ENCODE measurements around the gene AXIN1.
"Not testable (repeated sequence)": the region's sequence is repeated elsewhere in the genome, so short reads cannot be mapped to it uniquely, and the experiment has no call there.

Gene AXIN1, protein sequence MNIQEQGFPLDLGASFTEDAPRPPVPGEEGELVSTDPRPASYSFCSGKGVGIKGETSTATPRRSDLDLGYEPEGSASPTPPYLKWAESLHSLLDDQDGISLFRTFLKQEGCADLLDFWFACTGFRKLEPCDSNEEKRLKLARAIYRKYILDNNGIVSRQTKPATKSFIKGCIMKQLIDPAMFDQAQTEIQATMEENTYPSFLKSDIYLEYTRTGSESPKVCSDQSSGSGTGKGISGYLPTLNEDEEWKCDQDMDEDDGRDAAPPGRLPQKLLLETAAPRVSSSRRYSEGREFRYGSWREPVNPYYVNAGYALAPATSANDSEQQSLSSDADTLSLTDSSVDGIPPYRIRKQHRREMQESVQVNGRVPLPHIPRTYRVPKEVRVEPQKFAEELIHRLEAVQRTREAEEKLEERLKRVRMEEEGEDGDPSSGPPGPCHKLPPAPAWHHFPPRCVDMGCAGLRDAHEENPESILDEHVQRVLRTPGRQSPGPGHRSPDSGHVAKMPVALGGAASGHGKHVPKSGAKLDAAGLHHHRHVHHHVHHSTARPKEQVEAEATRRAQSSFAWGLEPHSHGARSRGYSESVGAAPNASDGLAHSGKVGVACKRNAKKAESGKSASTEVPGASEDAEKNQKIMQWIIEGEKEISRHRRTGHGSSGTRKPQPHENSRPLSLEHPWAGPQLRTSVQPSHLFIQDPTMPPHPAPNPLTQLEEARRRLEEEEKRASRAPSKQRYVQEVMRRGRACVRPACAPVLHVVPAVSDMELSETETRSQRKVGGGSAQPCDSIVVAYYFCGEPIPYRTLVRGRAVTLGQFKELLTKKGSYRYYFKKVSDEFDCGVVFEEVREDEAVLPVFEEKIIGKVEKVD

DNA sequence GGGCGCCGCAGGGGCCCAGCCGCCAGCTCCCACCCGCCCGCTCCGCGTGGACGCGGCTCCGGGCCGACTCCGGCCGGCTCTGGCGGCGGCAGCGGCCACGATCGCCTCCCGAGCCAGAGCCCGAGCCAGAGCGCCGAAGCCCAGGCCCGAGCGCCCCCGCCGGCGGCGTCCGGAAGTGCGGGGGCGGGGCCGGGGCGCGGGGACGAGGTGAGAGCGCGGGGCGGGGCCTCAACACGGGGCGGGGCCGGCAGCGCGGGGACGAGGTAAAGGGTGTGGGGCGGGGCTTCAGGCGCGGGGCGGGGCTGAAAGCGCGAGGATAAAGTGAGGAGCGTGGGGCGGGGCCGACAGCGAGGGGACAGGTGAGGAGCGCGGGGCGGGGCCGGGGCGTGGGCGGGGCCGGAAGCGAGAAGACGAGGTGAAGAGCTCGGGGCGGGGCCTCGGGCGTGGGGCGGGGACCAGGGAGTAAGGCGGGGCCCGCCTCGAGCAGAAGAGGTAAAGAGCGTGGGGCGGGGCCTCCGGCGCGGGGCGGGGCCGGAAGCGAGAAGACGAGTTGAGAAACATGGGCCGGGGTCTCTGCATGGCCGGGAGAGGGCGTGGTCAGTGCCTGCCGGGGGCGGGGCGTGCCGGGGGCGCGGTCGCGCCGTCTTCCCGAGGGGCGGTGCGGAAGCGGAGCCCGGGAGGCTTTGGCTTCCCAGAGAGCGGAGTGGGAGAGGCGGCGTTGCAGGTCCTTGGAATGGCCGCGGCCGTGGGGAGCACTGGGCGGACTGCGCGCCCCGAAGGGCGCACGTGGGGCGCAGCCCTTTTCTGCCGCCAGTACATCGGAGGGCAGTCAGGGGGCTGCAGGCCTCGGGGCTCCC, at the start of gene AXIN1:
Gene AXIN1, minus strand, starts transcription at position 177 of the 857 bp plus-strand sequence. CDS start 5,698 bp downstream, outside the sequence.
- peak; percentile 99 to 100 for DNase-seq

DNA sequence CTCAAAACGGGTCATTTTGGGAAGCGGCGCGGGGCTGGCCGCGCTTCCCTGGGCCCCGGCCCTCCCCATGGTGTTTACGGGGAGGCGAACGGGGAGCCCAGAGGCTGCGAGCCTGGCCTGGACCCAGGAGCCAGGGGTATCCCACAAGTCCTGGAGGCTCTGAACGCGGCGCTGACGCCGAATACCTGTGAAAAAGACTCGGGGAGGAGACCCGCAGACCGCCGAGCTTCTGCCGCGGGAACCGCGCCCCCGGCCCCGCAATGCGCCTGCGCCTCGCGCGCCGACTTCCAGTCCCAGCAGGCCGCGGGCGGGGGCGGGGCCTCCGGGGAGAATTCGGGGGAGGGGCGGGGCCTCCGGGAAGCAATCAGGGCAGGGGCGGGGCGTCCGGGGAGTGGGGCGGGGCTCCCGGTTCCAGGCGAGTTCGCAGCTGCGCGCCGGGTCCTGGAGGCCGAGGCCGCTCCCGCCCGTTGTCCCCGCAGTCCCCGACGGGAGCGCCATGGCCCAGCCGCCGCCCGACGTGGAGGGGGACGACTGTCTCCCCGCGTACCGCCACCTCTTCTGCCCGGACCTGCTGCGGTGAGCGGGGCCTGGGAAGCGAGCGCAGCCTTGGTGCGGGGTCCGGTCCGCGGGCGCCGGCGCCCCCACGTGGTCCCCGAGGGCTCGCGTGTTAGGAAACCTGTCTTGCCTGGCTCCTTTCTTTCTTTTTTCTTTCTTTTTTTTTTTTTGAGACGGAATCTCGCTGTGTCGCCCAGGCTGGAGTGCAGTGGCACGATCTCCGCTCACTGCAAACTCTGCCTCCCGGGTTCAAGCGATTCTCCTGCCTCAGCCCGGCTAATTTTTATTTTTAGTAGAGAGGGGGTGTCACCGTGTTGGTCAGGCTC, 49.2 kb upstream of the AXIN1 start, which contains the start of gene DECR2:
Gene DECR2, plus strand, starts transcription at position 418 of the 881 bp plus-strand sequence. Its CDS starts 79 bp downstream, at position 497.
- peak; percentile 95 to 97 for DNase-seq

DNA sequence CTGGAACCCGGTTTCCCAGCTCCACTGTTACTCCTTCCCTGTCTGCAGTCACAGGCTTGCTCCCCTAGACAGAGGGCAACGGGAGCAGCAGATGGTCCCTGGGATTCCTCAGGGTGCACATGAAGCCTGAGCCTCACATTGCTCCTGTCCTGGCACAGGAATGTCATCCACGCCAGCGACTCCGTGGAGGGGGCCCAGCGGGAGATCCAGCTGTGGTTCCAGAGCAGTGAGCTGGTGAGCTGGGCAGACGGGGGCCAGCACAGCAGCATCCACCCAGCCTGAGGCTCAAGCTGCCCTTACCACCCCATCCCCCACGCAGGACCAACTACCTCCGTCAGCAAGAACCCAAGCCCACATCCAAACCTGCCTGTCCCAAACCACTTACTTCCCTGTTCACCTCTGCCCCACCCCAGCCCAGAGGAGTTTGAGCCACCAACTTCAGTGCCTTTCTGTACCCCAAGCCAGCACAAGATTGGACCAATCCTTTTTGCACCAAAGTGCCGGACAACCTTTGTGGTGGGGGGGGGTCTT, 47.6 kb upstream of the AXIN1 start:
- no peak for DNase-seq

DNA sequence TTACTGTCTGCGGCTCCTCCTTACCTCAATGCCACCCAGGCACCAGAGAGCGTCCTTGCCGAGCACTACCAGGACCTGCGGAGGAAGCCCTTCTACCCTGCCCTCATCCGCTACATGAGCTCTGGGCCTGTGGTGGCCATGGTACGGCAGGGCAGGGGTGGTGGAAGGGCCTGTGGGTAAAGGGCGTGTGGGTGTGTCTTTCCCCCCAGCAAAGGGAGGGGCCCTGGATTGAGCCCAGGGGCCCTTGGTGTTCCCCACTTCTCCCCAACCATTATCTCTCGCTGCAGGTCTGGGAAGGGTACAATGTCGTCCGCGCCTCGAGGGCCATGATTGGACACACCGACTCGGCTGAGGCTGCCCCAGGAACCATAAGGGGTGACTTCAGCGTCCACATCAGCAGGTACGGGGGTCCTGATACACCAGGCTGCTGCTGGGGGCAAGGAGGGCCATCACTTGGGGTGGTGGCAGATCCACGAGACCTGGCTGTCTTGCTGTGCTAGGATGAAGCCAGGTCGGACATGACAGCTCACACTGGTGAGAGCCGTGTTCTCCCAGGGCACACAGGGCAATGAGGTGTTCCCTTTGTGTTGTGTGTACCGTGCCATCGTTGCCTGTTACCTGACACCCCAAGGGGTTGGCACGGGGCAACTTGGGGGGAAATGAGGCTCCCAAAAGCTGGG, 47.0 kb upstream of the AXIN1 start:
- DNase-seq, result no peak

DNA sequence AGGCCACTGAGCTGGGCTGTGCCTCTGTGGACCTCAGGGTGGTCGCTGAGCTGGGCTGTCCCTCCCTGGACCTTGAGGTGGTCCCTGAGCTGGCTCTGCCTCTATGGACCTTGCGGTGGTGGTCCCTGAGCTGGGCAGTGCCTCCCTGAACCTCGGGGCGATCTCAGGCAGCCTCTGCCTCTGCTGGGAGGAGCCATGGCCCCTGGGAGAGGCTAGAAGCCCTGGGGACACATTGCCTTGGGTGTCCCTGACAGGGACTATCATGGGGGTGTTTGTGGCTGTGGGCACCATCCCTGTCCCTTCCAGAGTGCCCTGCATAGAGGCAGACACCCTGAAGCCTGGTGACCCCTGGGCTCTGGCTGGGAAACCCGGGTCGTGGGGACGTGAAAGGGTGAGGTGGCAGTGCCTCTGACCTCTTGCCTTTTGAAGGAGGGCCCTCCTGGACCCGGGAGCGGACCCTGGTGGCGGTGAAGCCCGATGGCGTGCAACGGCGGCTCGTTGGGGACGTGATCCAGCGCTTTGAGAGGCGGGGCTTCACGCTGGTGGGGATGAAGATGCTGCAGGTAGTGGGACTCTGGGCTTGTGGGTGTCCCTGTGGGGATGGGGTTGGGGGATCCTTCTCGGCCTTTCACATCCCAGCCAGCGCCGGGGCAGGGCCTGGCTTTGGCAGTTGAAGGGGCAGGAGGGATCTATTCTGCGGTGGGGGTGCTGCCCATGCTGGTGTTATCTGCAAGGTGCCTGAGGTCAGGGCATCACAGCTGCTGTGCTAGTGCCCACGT, 46.2 kb upstream of the AXIN1 start:
- DNase-seq, result no peak

DNA sequence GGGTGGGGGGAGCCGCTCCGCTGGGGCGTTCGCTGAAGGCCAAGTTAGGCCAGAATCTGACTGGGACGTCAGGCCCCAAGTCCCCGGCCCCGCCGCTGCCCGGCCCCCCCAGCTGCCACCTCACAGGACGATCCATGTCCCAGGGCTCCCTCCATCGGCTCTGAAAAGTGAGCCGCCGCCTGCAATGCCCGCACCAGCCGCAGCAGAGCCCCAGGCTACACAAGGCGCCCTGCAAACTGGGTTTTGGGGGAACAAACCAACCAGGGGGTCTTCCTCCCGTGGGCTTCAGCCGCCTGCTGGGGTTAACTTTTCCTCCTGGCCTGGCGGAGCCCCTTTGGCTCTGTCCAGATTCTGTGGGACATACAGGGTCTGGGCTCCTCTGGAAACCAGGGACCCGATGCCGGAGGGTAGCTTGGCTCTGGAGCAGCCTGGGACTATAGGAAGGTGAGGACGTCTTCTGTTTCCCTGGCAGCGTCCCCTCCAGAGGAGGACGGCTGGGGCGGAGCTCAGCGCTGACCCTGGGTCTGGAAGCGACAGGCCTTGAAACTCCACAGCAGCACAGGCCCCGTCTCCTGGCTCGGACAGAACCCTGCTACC, 45.3 kb upstream of the AXIN1 start:
- peak; percentile 25 to 43 for DNase-seq

DNA sequence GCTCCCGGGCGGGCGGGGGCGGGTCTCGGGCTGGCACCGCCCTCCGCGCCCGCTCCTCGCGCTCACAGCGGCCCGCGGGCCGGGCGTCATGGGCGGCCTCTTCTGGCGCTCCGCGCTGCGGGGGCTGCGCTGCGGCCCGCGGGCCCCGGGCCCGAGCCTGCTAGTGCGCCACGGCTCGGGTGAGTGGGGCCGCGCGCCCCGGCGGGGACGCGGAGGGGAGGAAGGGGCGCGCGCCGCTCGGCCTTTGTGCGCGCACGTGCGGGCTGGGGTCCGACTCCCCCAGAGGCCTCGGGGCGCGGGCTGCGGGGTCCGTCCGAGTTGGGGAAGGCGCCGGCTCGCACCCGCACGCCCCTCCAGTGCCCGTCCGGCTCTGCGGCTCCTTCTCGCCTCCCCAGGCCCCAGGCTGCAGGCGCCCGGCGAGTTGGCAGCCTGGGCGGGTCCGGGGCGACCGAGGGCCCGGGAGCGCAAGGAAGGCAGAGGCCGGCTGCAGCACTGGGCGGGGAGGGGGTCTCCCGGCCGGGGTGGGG, 44.7 kb upstream of the AXIN1 start, which contains the start of gene NME4:
Gene NME4, plus strand, starts transcription at position 65 of the 527 bp plus-strand sequence. Its CDS starts 24 bp downstream, at position 89.
- no peak for DNase-seq

DNA sequence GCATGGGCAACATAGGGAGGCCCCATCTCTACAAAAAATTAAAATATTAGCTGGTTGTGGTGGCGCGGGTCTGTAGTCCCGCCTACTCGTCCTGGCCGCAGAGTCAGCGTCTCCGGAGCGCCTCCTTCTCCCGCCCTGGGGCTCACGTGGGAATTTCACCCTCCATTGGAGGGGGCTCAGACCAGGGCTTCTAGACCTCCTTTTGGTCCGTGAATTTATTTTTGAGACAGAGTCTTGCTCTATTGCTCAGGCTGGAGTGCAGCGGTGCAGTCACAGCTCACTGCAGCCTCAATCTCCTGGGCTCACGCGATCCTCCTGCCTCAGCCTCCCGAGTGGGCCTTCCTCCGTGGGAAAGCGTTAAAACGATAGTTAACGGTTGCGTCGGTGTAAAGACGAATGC, 44.1 kb upstream of the AXIN1 start:
- DNase-seq, result no peak

DNA sequence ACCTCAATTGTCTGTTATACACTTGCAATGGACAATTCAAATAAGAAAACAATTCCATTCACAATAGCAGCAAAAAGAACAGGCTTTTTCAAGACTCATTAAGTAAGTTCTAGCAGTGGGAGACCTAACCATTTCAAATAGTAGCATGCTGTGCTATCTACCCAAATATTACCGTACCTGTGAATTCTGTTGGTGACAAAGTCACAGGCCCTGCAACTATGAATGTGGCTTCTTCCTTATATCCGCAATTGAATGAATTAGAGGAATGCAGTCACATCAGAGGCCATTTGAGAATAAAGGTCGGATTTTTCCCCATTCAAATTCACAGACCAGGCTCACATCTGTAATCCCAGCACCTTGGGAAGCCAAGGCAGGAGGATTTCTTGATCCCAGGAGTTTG, 43.7 kb upstream of the AXIN1 start:
- DNase-seq, result no peak

DNA sequence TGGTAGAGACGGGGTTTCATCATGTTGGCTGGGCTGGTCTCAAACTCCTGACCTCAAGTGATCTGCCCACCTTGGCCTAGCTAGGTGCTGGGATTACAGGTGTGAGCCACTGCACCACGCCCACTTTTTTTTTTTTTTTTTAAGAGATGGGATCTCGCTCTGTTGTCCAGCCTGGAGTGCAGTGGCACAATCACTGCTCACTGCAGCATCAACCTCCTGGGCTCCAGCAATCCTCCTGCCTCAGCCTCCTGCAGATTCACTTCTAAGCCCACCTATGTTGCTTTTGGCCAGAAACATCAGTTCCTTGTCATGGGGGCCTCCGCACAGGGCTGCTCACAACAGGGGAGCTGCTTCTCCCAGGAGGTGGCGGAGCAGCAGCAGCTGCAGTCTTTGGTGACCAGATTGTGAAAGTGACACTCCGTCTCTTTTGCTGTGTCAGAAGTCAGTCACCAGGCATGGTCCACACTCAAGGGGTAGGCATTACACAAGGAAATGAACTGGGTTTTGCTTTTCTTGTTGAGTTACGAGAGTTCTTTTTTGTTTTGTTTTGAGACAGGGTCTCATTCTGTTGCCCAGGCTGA, 40.0 kb upstream of the AXIN1 start:
- DNase-seq, result peak in 1 of 2 donors; percentile 39

DNA sequence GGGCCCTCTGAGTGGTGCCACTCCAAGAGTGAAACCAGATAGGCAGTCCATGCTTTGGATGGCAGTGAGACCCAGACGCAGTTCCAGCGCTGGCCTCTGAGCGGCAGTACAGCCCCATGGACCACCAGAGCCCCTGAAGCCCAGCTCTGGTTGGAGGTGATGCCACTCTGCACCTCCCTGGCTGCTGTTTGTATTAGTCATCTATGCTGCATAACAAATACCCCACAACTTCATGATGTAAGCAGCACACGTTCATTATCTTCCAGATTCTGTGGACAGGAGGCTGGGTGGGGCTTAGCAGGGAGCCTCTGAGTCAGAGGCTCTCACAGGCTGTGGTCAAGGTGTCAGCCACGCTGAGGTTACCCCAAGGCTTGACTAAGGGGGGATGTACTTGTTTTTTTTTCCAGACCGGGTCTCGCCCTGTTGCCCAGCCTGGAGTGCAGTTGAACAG, 39.4 kb upstream of the AXIN1 start:
- DNase-seq, result peak; percentile 75 to 80

DNA sequence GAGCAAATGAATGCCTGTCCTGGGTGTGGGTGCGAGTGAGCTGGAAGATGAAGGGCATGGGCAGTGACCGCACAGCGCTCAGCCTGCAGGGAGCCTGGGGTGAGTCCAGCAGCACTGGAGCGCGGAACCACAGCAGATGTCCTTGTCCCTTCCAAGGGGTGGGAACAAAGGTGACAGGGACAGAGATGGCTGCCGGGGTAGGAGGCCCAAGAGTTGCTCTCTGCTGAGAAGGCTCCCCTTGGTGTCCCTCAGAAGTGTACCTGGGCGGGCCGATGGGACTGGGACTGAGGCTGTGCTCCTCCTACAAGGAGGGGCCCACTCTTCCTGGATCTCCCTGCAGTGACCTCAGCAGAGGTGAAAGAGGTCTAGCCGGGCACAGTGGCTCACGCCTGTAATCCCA, 36.8 kb upstream of the AXIN1 start:
- DNase-seq, result no peak

DNA sequence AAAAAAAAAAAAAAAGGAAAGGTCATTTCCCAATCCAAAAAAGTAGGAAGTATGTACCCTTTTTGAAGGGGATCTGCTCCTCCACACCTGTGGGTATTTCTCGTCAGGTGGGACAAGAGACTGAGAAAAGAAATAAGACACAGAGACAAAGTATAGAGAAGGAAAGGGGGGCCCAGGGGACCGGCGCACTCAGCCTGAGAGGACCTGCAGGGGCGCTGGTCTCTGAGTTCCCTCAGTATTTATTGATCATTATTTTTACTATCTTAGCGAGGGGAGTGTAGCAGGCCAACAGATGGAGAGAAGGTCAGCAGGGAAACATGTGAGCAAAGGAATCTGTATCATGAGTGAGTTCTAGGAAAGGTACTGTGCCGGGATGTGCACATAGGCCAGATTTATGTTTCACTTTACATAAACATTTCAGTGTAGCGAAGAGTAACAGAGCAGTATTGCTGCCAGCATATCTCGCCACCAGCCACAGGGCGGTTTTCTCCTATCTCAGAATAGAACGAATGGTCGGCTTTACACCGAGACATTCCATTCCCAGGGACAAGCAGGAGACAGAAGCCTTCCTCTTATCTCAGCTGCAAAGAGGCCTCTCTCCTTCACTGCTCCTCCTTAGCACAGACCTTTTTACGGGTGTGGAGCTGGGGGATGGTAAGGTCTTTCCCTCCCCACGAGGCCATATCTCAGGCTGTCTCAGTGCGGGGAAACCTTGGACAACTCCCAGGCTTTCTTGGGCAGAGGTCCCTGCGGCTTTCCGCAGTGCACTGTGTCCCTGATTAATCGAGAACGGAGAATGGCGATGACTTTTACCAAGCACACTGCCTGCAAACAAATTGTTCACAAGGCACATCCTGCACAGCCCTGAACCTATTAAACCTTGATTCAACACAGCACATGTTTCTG, 35.5 kb upstream of the AXIN1 start:
- not testable (repeated sequence) for DNase-seq

DNA sequence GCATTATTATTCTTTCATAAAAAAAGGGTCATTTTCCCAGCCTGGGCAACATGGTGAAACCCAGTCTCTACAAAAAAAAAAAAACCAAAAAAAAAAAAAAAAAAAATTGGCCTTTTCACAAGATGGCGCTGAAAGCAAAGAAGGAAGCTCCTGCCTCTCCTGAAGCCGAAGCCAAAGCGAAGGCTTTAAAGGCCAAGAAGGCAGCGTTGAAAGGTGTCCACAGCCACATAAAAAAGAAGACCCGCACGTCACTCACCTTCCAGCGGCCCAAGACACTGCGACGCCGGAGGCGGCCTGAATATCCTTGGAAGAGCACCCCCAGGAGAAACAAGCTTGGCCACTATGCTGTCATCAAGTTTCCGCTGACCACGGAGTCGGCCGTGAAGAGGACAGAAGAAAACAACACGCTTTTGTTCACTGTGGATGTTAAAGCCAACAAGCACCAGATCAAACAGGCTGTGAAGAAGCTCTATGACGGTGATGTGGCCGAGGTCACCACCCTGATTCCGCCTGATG, 34.2 kb upstream of the AXIN1 start:
- no peak for DNase-seq

DNA sequence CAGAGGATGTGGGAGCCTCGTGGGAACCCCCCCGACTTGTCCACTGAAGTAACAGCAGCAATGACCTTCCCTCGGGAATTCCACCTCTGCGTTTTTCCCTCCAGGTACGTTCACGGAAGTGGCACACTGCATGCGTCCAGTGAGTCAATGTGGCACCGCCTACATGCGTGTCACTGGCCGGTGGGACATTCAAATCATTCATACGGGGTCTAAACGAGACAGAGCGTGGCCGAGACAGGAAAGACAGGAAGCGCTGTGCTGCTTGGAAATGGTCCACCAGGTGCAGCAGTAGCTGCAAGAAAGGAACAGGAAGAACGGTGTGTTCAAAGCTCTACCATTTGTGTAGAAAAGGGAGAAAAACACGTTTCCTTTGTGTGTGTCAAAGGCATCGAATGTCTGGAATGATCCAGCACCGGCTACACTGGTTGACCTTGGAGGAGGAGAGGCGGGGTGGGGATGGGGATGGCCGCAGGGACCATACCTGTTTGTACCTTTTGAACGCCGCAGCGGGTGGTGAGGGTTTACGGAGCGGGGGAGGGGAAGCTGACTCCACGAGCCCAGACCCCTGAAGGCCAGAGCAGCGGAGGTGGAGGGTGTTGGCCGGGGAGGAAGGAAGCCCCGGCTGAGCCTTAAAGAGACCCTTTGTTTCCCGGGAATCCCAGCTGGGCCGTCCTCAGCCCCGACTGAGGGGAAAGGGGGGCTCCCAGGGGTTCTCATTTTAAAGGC, 31.0 kb upstream of the AXIN1 start:
- DNase-seq, result peak; percentile 44 to 47

All from CD4-positive, alpha-beta T cell treated with Interleukin-4 for 1 hour (primary cell).